H9 (cell line): ENCODE data around the gene ZNF234. TPM values are rescaled to one million over a fixed set of nuclear protein-coding genes. Genes with fewer than 3 reads are reported as not detected.

Experiments used
- DNase-seq: peaks from one replicate; pipeline ENCODE4 v3.0.0-alpha.2; 2017
- H2AFZ ChIP-seq: one replicate; pipeline ENCODE4 v1.6.1; 2013; ENCODE audit warnings: mild to moderate bottlenecking, low read length, control low read depth, moderate library complexity
- H2AK5ac ChIP-seq: 2 replicates; pipeline ENCODE4 v1.6.1; 2013; ENCODE audit warnings: low read length, control low read depth, mixed read lengths; ENCODE audit not compliant: insufficient read length
- H2BK120ac ChIP-seq: one replicate; pipeline ENCODE4 v1.6.1; 2013; ENCODE audit warnings: low read depth, mild to moderate bottlenecking, low read length, control low read depth, inconsistent platforms; ENCODE audit not compliant: poor library complexity, severe bottlenecking
- H2BK12ac ChIP-seq: 2 replicates; pipeline ENCODE4 v1.6.1; 2013; ENCODE audit warnings: low read length, control low read depth, mixed read lengths, low read depth; ENCODE audit not compliant: insufficient read length
- H2BK15ac ChIP-seq: 2 replicates; pipeline ENCODE4 v1.6.1; 2013; ENCODE audit warnings: low read depth, low read length, control low read depth
- H2BK20ac ChIP-seq: one replicate; pipeline ENCODE4 v1.6.1; 2013; ENCODE audit warnings: low read depth, mild to moderate bottlenecking, low read length, control low read depth, inconsistent platforms; ENCODE audit not compliant: poor library complexity, severe bottlenecking
- H2BK5ac ChIP-seq: 2 replicates; pipeline ENCODE4 v1.6.1; 2013; ENCODE audit warnings: low read length, control low read depth, mixed read lengths; ENCODE audit not compliant: insufficient read length
- H3K14ac ChIP-seq: 2 replicates; pipeline ENCODE4 v1.6.1; 2013; ENCODE audit warnings: low read length, control low read depth; ENCODE audit not compliant: insufficient read depth
- H3K18ac ChIP-seq: 2 replicates; pipeline ENCODE4 v1.6.1; 2013; ENCODE audit warnings: low read depth, mild to moderate bottlenecking, mixed read lengths, low read length, control low read depth; ENCODE audit not compliant: insufficient read length
- H3K23ac ChIP-seq: 2 replicates; pipeline ENCODE4 v1.6.1; 2013; ENCODE audit warnings: low read length, control low read depth, mixed read lengths, low read depth; ENCODE audit not compliant: insufficient read length
- H3K23me2 ChIP-seq: 2 replicates; pipeline ENCODE4 v1.6.1; 2013; ENCODE audit warnings: low read depth, mild to moderate bottlenecking, mixed read lengths, low read length, control low read depth; ENCODE audit not compliant: insufficient read length, poor library complexity, severe bottlenecking
- H3K27ac ChIP-seq: 2 replicates; pipeline ENCODE4 v1.5.1; 2013; ENCODE audit warnings: low read length, control low read depth, mixed read lengths, low read depth; ENCODE audit not compliant: insufficient read length
- H3K27me3 ChIP-seq: 2 replicates; pipeline ENCODE4 v1.6.1; 2013; ENCODE audit warnings: low read length, control low read depth, inconsistent platforms; ENCODE audit not compliant: insufficient read depth
- H3K4ac ChIP-seq: 2 replicates; pipeline ENCODE4 v1.6.1; 2013; ENCODE audit warnings: low read depth, mild to moderate bottlenecking, control low read depth, inconsistent platforms, low read length, moderate library complexity
- H3K4me1 ChIP-seq: 2 replicates; pipeline ENCODE4 v1.6.1; 2013; ENCODE audit warnings: low read length, control low read depth, inconsistent platforms; ENCODE audit not compliant: insufficient read depth
- H3K4me2 ChIP-seq: 2 replicates; pipeline ENCODE4 v1.6.1; 2013; ENCODE audit warnings: low read length, control low read depth, mixed read lengths; ENCODE audit not compliant: insufficient read length, insufficient read depth
- H3K56ac ChIP-seq: 2 replicates; pipeline ENCODE4 v1.6.1; 2013; ENCODE audit warnings: low read depth, mild to moderate bottlenecking, mixed read lengths, low read length, control low read depth; ENCODE audit not compliant: insufficient read length
- H3K79me1 ChIP-seq: 2 replicates; pipeline ENCODE4 v1.6.1; 2013; ENCODE audit warnings: low read depth, mild to moderate bottlenecking, moderate library complexity, low read length, control low read depth, inconsistent platforms; ENCODE audit not compliant: insufficient read depth, poor library complexity, severe bottlenecking
- H3K79me2 ChIP-seq: 2 replicates; pipeline ENCODE4 v1.6.1; 2013; ENCODE audit warnings: low read length, control low read depth, inconsistent platforms; ENCODE audit not compliant: insufficient read depth
- H3K9ac ChIP-seq: 2 replicates; pipeline ENCODE4 v1.6.1; 2013; ENCODE audit warnings: low read length, control low read depth, mixed read lengths; ENCODE audit not compliant: insufficient read length; ENCODE audit errors: extremely low read depth
- H3K9me3 ChIP-seq: one replicate; pipeline ENCODE4 v1.6.1; 2013; ENCODE audit warnings: low read depth, low read length, inconsistent platforms; ENCODE audit not compliant: control insufficient read depth
- H3T11ph ChIP-seq: one replicate; pipeline ENCODE4 v1.6.1; 2013; ENCODE audit warnings: mild to moderate bottlenecking, low read length, control low read depth, inconsistent platforms
- H4K20me1 ChIP-seq: one replicate; pipeline ENCODE4 v1.6.1; 2013; ENCODE audit not compliant: control insufficient read depth, insufficient read length, insufficient read depth
- H4K5ac ChIP-seq: 2 replicates; pipeline ENCODE4 v1.6.1; 2013; ENCODE audit warnings: low read depth, mild to moderate bottlenecking, mixed read lengths, low read length, control low read depth; ENCODE audit not compliant: insufficient read length
- H4K8ac ChIP-seq: replicated peaks from 2 replicates; pipeline ENCODE4 v1.6.1; 2013; ENCODE audit warnings: low read length, control low read depth, mixed read lengths, low read depth; ENCODE audit not compliant: insufficient read length
- H4K91ac ChIP-seq: 2 replicates; pipeline ENCODE4 v1.6.1; 2013; ENCODE audit warnings: low read depth, mild to moderate bottlenecking, moderate library complexity, mixed read lengths, low read length, control low read depth; ENCODE audit not compliant: insufficient read length
- H3K27ac Mint-ChIP-seq, 3 experiments: 2 replicates in 2 of 3; 3 replicates in 1 of 3; pipeline ENCODE4 v1.8.0; 2020 to 2021; ENCODE audit warnings: mixed read lengths in 3 of 3, mild to moderate bottlenecking in 1 of 3, moderate library complexity in 1 of 3
- H3K27me3 Mint-ChIP-seq: 2 replicates; pipeline ENCODE4 v1.8.0; 2021; ENCODE audit warnings: low read depth, mild to moderate bottlenecking, moderate library complexity, mixed read lengths
- H3K36me3 Mint-ChIP-seq, 3 experiments: 2 replicates in 2 of 3; 3 replicates in 1 of 3; pipeline ENCODE4 v1.8.0; 2020 to 2021; ENCODE audit warnings: low read depth in 3 of 3, mixed read lengths in 3 of 3; ENCODE audit not compliant: insufficient read depth in 1 of 3
- H3K4me1 Mint-ChIP-seq, 2 experiments: 2 replicates each; pipeline ENCODE4 v1.8.0; 2020; ENCODE audit warnings: mixed read lengths in 2 of 2
- H3K4me3 Mint-ChIP-seq, 2 experiments: 2 replicates in 1 of 2; 3 replicates in 1 of 2; pipeline ENCODE4 v1.8.0; 2020 to 2021; ENCODE audit warnings: mild to moderate bottlenecking in 2 of 2, mixed read lengths in 2 of 2, moderate library complexity in 1 of 2
- H3K9me3 Mint-ChIP-seq, 2 experiments: 2 replicates in 1 of 2; 3 replicates in 1 of 2; pipeline ENCODE4 v1.8.0; 2020; ENCODE audit warnings: mild to moderate bottlenecking in 2 of 2, mixed read lengths in 2 of 2, moderate library complexity in 1 of 2
- CTCF ChIP-seq: fragments of 200-600 bp; sonication (generic); conservative IDR thresholded peaks from 3 replicates; pipeline ENCODE4 v1.8.0; 2021; ENCODE audit warnings: antibody characterized with exemption, mild to moderate bottlenecking
- WGBS: extraction: QIAGEN DNeasy Blood & Tissue Kit; methylation state at CpG from one replicate; pipeline ENCODE4 v1.1.7; 2013; ENCODE audit warnings: missing lambda C conversion rate, low lambda C conversion rate, mixed read lengths; ENCODE audit not compliant: insufficient read length; ENCODE audit errors: extremely low coverage; 5-methylcytosine and 5-hydroxymethylcytosine counted together
- long read RNA-seq: library from polyadenylated mRNA; unstranded; transcript quantifications from one replicate; pipeline ENCODE4 v2.0.0, GENCODE V29; 2020
- total RNA-seq: library from RNA; stranded (reverse); gene quantifications from 2 replicates; pipeline ENCODE4 v1.2.1, GENCODE V29; 2021

ZNF234 gene
- total RNA-seq, result 12.4 TPM in 2 replicates
- long read RNA-seq, full-length matches to known transcripts, result 45 of 70 reads
- long read RNA-seq, partial matches to known transcripts, result 6 of 70 reads
- long read RNA-seq, other reads (novel, unspliced or antisense), result 19 of 70 reads

GRCh38 chr19:44141191-44142058 is at the start of gene ZNF234:
TSS of gene ZNF234 (plus strand) at chr19:44141554. CDS start at chr19:44144633, 3,079 bp downstream.
- H4K91ac ChIP-seq, result no peak within 1 kb of the TSS
- no peak for TF ChIP-seq CTCF
- no peak within 1 kb of the TSS for H3K14ac ChIP-seq
- H3T11ph ChIP-seq, result no peak within 1 kb of the TSS
- no peaks in the 10 kb centered on the region for H3K27me3 ChIP-seq
- Mint-ChIP-seq H3K36me3 (peaks cover 1 to 20% (median 6%) of the 10 kb centered on the region in 3 experiments; a peak in 4 of 7 replicates), H3K4me3 (peak within 1 kb of the TSS; percentile 95 to 96), H3K9me3 (no peaks in the 10 kb centered on the region), H3K27me3 (peaks cover 3% of the 10 kb centered on the region; the same call in 1 of the 2 replicates), H3K4me1 (peaks cover 10 to 11% of the 10 kb centered on the region in 2 experiments), H3K27ac (peak within 1 kb of the TSS in 2 of 3 experiments; percentile 49 to 89; a peak in 4 of 7 replicates)
- no peak within 1 kb of the TSS for H2BK15ac ChIP-seq
- H3K4ac ChIP-seq, result no peak within 1 kb of the TSS
- no peaks in the 10 kb centered on the region for H3K79me2 ChIP-seq
- H2BK12ac ChIP-seq, result no peak within 1 kb of the TSS
- no peak within 1 kb of the TSS for H2BK120ac ChIP-seq
- no peaks in the 10 kb centered on the region for H3K79me1 ChIP-seq
- no peak within 1 kb of the TSS for H3K56ac ChIP-seq
- H4K8ac ChIP-seq, result no peak within 1 kb of the TSS
- no peak within 1 kb of the TSS for H2AK5ac ChIP-seq
- H4K5ac ChIP-seq, result no peak within 1 kb of the TSS
- no peak within 1 kb of the TSS for H2BK20ac ChIP-seq
- H3K9ac ChIP-seq, result peak within 1 kb of the TSS; percentile 64
- no peak within 1 kb of the TSS for H3K18ac ChIP-seq
- no peaks in the 10 kb centered on the region for H3K9me3 ChIP-seq
- no CpG with 5 or more reads among the region's 52 CpGs for WGBS
- DNase-seq, result peak; percentile 65
- no peak within 1 kb of the TSS for H2BK5ac ChIP-seq
- no peak within 1 kb of the TSS for H3K23ac ChIP-seq
- no peaks in the 10 kb centered on the region for H3K4me1 ChIP-seq
- H2AFZ ChIP-seq, result peak within 1 kb of the TSS; percentile 75
- H4K20me1 ChIP-seq, result no peaks in the 10 kb centered on the region
- peaks cover 10% of the 10 kb centered on the region for H3K23me2 ChIP-seq
- H3K27ac ChIP-seq, result no peak within 1 kb of the TSS
- H3K4me2 ChIP-seq, result peak within 1 kb of the TSS; percentile 58
